ENCODE measurements around the gene RCL1.

- no peak for TF ChIP-seq CTCF (conservative IDR thresholded peaks at IDR 0.05)
- TF ChIP-seq EZH2 (IDR thresholded peaks at IDR 0.05; ENCODE audit: low read depth), result no peak
Observed at GRCh38 chr9:4859035-4859434, 66.3 kb downstream of the RCL1 start.
